GM18858 (cell line): ENCODE data around the gene TMEM74B.

Experiments used
- ATAC-seq: cut with Tn5 transposase; IDR thresholded peaks from one replicate; pipeline ENCODE4 v1.9.1; 2021; ENCODE audit not compliant: unreplicated experiment

TMEM74B gene

GRCh38 chr20:1205802-1206201 is 21.0 kb upstream of the TMEM74B start:
- no peak for ATAC-seq

- no peak for ATAC-seq
Observed at GRCh38 chr20:1204576-1204975, 19.8 kb upstream of the TMEM74B start.

GRCh38 chr20:1204113-1204512 is 19.3 kb upstream of the TMEM74B start:
- no peak for ATAC-seq

DNA sequence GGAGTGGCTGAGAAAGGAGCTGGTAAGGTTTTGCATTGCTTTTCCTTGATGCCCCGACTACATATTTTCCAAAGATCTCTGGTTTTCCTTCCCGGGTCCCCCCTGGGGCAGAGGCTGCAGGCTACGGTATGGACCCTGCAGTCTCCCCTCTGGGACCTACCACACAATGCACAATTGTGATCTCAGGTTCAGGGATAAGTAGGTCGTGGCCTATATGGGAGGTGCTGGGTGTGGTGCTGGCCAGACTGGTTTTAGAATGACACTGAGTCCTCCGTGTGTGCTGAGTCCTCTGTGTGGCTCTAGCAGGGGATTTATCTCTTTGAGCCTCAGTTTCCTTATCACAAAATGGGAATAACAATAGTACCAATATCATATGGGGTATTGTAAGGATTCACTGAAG is 18.8 kb upstream of the TMEM74B start:
- no peak for ATAC-seq

GRCh38 chr20:1202762-1203504 is 18.2 kb upstream of the TMEM74B start, which contains the start of gene C20orf202:
Gene C20orf202 (plus strand): TSS chr20:1203454. CDS start chr20:1203586, 132 bp downstream.
- ATAC-seq = no peak

GRCh38 chr20:1199964-1200363 is 15.2 kb upstream of the TMEM74B start:
- no peak for ATAC-seq

DNA sequence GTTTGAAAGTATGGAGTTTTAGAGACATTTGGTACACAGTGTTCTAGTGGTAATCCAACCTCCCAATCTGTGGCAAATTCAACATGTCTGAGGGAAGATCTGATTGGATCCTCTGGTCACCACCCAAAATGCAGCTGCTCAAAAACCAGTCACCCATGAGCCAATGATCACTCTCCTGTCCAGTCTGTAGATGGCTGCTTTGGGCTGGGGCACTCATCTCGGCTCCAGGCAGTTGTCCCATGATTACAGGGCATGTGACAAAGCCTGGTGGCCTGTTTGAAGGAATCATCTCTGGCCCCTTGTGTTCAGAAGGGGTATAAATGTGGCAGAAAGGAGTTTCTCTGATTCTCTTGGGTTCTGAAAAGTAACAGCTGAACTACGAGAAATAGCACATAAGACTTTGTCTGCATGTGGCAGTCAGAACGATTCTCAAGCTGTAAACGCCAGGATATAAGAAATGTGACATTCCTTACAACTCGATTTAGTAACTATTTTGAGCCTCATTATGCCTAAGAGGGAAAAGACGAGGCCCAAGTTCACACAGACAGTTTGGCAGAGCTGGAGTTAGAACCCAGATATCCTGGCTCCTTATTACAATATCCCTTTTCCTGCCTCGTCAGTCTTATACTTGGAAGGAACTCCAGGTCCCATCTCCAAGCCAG is 14.6 kb upstream of the TMEM74B start:
- no peak for ATAC-seq

GRCh38 chr20:1198751-1199150 is 14.0 kb upstream of the TMEM74B start:
- ATAC-seq = no peak

DNA sequence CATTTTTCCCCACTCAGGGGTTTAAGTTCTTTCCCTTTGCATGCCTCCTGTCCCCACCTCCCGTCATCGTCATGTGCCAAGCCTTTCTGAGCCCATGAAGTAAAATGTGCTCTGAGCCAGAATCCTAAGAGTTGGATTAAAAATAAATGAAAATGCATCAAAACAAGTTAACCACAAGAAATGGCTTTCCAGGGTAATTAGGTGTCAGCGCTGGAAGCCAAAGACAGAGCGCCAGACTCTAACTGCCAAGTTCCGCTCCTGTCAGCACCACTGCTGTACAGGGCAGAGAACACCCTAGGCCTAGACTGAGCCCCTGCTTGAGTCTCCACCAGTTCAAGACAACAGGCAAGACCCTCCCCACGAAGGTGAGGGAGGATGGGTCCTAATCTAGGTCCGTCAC is 13.0 kb upstream of the TMEM74B start:
- ATAC-seq = no peak

DNA sequence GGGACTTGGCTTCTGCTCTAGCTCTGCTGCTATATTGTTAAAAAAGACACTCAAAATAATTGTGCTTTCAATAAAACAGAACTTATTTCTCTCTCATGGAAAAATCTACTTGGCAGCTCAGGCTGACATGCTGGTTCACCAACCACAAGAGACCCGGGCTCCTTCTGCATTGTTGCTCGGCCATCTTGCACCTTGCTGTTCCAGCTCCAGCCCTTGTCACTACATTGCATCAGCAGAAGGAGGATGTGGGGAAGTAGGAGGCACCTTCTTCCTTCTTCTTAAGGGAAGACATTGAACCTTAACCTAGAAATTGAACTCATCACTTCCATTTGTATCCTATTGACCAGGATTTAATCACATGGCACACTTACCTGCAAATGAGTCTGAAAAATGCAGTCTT is 11.9 kb upstream of the TMEM74B start:
- ATAC-seq = no peak

DNA sequence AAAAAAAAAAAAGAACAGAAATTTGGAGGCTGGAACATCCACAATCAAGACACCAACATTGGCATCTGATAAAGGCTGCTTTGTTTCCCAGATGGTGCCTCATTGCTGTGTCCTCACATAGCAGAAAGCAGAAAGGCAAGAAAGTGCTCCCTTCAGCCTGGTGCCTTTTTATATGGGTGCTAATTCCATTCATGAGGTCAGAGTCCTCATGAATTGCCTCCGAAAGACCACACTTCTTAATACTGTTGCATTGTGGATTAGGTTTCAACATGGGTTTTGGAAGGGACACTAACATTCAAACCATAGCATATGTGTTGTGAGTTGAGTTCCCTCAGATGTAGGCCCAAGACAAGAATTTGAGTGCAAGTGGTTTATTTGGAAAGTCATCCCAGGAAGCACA is 10.4 kb upstream of the TMEM74B start:
- ATAC-seq = no peak

GRCh38 chr20:1191299-1191698 is 6.5 kb upstream of the TMEM74B start:
- no peak for ATAC-seq

- no peak for ATAC-seq
Observed at GRCh38 chr20:1190847-1191246, 6.1 kb upstream of the TMEM74B start.

DNA sequence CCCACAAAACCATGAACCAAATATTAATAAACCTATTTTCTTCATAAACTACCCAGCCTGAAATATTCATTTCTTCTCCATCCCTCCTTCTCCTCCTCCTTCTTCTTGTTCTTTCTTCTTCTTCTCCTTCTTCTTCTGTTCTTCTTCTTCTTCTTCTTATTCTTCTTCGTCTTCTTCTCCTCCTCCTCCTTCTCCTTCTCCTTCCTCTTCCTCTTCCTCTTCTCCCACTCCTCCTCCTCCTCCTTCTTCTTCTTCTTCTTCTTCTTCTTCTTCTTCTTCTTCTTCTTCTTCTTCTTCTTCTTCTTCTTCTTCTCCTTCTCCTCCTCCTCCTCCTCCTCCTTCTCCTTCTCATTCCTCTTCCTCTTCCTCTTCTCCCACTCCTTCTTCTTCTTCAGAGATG is 5.0 kb upstream of the TMEM74B start:
- no peak for ATAC-seq

DNA sequence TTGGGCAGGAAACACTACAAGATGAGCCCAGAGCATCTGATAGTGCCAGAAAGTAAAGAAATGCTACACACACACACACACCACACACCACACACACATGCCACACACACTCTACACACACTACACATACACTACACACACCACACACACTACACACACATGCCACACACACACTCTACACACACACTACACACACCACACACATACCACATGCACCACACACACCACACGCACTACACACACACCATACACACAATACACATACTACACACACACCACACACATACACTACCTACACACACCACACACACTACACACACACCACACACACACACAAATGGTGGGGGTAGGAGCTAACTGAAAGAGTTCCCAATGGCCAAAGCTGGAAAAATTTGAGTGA is 3.6 kb upstream of the TMEM74B start:
- ATAC-seq = no peak

DNA sequence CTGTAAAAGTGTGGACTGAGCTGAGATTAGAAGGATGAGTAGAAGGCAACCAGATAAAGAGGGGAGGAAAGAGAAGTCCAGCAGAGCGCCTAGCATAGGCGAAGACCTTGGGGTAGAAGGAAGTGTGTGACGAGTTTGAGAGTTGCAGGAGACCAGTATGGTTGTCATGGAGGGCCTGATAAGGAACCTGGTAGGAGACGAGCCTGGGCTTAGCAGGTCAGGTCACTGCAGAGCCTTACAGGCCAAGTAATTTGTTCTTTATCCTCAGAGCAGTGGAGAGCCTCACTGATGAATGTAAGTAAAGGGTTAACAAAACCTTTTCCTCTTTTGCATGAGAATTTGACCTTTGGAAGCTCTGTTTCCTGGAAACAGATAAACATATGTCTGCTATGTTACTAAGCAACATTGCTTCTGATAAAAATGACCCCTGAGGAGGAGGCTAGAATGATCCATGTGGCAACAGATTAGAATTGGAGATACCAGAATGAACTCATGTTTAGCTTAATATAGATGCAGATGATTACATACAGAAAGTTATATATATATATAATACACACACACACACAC is 2.9 kb upstream of the TMEM74B start:
- ATAC-seq = no peak

DNA sequence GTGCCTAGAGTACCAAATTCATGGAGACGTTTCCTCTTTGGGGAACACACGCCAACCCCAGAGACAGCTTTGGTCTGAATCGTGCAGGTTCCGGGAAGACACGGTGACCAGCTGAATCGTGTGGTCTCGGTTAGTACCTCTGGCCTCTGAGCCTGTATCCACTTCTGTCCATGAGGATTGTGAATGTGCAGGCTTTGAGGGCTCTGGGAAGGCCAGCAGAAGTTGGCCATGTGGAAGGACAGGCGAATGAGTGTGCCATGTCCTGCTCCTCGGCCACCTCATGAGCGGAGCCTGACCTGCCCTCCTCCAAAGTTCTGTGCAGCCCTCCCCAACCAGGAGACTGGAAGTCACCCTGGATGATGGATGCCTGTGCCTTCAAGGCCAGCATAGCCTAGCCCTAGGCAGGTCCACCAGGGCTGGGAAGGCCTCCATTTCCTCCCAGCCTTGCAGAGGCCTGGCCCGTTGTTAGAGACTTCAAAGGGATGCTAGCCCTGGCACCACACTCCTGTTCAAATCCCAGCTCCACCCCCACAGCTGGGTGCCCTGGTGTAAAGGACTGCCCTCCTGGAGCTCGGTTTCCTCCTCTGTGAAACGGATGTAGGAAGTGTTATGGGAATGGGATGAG is 1.7 kb upstream of the TMEM74B start:
- ATAC-seq = no peak

- no peak for ATAC-seq
Observed at GRCh38 chr20:1185790-1186334, 1.1 kb upstream of the TMEM74B start.

GRCh38 chr20:1185316-1185741 is 548 bp upstream of the TMEM74B start:
- ATAC-seq = no peak

- ATAC-seq = no peak
Observed at GRCh38 chr20:1184260-1184637, 532 bp downstream of the TMEM74B start.

DNA sequence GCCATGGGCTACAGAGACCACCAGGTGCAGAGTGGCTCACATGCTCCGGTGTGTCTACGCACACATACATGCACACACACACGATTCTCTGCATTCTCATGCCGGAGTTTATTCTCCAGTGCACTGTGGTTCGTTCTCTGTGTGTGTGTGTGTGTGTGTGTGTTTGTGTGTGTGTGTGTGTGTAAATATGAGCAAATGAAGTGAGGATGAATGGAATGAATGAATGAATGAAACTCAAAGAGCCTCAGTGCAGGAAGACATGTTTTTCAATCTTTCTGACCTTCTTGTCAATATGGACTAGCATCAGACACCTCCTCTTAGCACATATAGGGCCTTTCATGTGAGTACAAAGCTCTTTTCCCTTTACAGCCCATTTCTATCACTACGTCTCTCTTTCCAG is 1.6 kb downstream of the TMEM74B start:
- ATAC-seq = no peak

DNA sequence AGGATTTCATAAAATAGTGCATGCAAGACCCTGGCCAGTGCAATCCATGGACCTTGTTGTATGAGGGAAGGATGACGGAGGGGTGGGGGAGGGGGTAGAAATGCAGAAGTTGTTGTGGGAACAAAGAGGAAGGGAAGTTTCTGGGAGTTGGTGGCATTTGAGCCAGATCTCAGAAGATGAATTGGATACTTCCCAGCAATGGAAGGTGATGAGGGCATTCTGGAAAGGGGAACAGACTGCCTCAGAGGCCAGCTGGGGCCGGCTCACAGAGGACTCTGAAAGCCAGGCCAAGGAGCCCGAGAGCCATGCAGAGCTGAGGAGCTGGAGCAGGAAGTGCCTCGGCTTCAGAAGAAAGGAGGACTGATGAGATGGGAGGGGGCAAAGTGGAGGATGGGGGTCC is 2.7 kb downstream of the TMEM74B start:
- ATAC-seq = no peak
